Muscle layer of duodenum (tissue), 2 donors: ENCODE data around the gene MAPT.

Source experiments
- H3K27ac ChIP-seq: one replicate; pipeline ENCODE4 v1.7.0; 2013; ENCODE audit warnings: mild to moderate bottlenecking, low read length
- H3K27me3 ChIP-seq: one replicate; pipeline ENCODE4 v1.7.0; 2013; ENCODE audit warnings: low read depth, mild to moderate bottlenecking, control low read depth, low read length
- H3K36me3 ChIP-seq, 2 donors: one replicate each; pipeline ENCODE4 v1.7.0; 2013; ENCODE audit warnings: low read length in 2 of 2, control low read depth in 1 of 2, mild to moderate bottlenecking in 1 of 2; ENCODE audit not compliant: insufficient read depth in 2 of 2, control insufficient read depth in 1 of 2
- H3K4me1 ChIP-seq, 2 donors: one replicate each; pipeline ENCODE4 v1.7.0; 2013; ENCODE audit warnings: low read length in 2 of 2, mild to moderate bottlenecking in 2 of 2, control low read depth in 1 of 2, moderate library complexity in 1 of 2; ENCODE audit not compliant: insufficient read depth in 2 of 2, control insufficient read depth in 1 of 2
- H3K4me3 ChIP-seq, 2 donors: one replicate each; pipeline ENCODE4 v1.7.0; 2013; ENCODE audit warnings: low read length in 2 of 2, low read depth in 1 of 2, mild to moderate bottlenecking in 1 of 2
- H3K9me3 ChIP-seq, 2 donors: one replicate each; pipeline ENCODE4 v1.7.0; 2013; ENCODE audit warnings: low read length in 2 of 2, control low read depth in 1 of 2, mild to moderate bottlenecking in 1 of 2; ENCODE audit not compliant: control insufficient read depth in 1 of 2
- donor health status: healthy.

Gene MAPT

GRCh38 chr17:45996282-45996937, 102.1 kb downstream of the MAPT start:
- Histone ChIP-seq H3K4me3 (no peak overlapping the region), H3K36me3 (no peaks in the 10 kb centered on the region), H3K4me1 (no peaks in the 10 kb centered on the region), H3K27ac (no peak overlapping the region), H3K9me3 (no peaks in the 10 kb centered on the region), H3K27me3 (no peaks in the 10 kb centered on the region)

DNA sequence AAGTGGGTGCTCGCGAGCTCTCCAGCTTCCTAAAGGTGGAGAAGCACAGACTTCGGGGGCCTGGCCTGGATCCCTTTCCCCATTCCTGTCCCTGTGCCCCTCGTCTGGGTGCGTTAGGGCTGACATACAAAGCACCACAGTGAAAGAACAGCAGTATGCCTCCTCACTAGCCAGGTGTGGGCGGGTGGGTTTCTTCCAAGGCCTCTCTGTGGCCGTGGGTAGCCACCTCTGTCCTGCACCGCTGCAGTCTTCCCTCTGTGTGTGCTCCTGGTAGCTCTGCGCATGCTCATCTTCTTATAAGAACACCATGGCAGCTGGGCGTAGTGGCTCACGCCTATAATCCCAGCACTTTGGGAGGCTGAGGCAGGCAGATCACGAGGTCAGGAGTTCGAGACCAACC, 102.8 kb downstream of the MAPT start:
- Histone ChIP-seq H3K27ac (no peak overlapping the region), H3K4me3 (no peak overlapping the region), H3K9me3 (no peaks in the 10 kb centered on the region), H3K27me3 (no peaks in the 10 kb centered on the region), H3K4me1 (no peaks in the 10 kb centered on the region), H3K36me3 (no peaks in the 10 kb centered on the region)

- H3K4me1 ChIP-seq: no peaks in the 10 kb centered on the region
- no peaks in the 10 kb centered on the region for H3K9me3 ChIP-seq
- H3K27ac ChIP-seq: no peak overlapping the region
- no peaks in the 10 kb centered on the region for H3K36me3 ChIP-seq
- H3K4me3 ChIP-seq: no peak overlapping the region
- H3K27me3 ChIP-seq: no peaks in the 10 kb centered on the region
Observed at GRCh38 chr17:45997624-45998023, 103.3 kb downstream of the MAPT start.

GRCh38 chr17:45998987-45999899, 104.9 kb downstream of the MAPT start, which contains the start of gene STH:
Gene STH (plus strand): TSS chr17:45999250. CDS start chr17:45999280, 30 bp downstream.
- H3K27ac ChIP-seq: no peak within 1 kb of the TSS
- H3K27me3 ChIP-seq: no peaks in the 10 kb centered on the region
- H3K4me3 ChIP-seq: no peak within 1 kb of the TSS
- no peaks in the 10 kb centered on the region for H3K9me3 ChIP-seq
- no peaks in the 10 kb centered on the region for H3K36me3 ChIP-seq
- H3K4me1 ChIP-seq: peaks cover 4 to 11% of the 10 kb centered on the region in 2 donors

DNA sequence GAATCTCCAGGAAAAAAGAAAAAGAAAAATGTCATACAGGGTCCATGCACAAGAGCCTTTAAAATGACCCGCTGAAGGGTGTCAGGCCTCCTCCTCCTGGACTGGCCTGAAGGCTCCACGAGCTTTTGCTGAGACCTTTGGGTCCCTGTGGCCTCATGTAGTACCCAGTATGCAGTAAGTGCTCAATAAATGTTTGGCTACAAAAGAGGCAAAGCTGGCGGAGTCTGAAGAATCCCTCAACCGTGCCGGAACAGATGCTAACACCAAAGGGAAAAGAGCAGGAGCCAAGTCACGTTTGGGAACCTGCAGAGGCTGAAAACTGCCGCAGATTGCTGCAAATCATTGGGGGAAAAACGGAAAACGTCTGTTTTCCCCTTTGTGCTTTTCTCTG, 105.5 kb downstream of the MAPT start:
- Histone ChIP-seq H3K4me1 (peaks cover 6 to 11% of the 10 kb centered on the region in 2 donors), H3K27me3 (no peaks in the 10 kb centered on the region), H3K36me3 (no peaks in the 10 kb centered on the region), H3K9me3 (no peaks in the 10 kb centered on the region), H3K4me3 (no peak overlapping the region), H3K27ac (no peak overlapping the region)

DNA sequence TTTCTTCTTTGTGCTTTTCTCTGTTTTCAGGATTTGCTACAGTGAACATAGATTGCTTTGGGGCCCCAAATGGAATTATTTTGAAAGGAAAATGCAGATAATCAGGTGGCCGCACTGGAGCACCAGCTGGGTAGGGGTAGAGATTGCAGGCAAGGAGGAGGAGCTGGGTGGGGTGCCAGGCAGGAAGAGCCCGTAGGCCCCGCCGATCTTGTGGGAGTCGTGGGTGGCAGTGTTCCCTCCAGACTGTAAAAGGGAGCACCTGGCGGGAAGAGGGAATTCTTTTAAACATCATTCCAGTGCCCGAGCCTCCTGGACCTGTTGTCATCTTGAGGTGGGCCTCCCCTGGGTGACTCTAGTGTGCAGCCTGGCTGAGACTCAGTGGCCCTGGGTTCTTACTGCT, 105.9 kb downstream of the MAPT start:
- no peaks in the 10 kb centered on the region for H3K27me3 ChIP-seq
- H3K4me1 ChIP-seq: peaks cover 6 to 11% of the 10 kb centered on the region in 2 donors
- H3K27ac ChIP-seq: no peak overlapping the region
- H3K9me3 ChIP-seq: no peaks in the 10 kb centered on the region
- no peak overlapping the region for H3K4me3 ChIP-seq
- no peaks in the 10 kb centered on the region for H3K36me3 ChIP-seq

- H3K4me1 ChIP-seq: peaks cover 6 to 11% of the 10 kb centered on the region in 2 donors
- H3K9me3 ChIP-seq: no peaks in the 10 kb centered on the region
- H3K27me3 ChIP-seq: no peaks in the 10 kb centered on the region
- H3K4me3 ChIP-seq: no peak overlapping the region
- no peaks in the 10 kb centered on the region for H3K36me3 ChIP-seq
- H3K27ac ChIP-seq: no peak overlapping the region
Observed at GRCh38 chr17:46000757-46001156, 106.4 kb downstream of the MAPT start.

DNA sequence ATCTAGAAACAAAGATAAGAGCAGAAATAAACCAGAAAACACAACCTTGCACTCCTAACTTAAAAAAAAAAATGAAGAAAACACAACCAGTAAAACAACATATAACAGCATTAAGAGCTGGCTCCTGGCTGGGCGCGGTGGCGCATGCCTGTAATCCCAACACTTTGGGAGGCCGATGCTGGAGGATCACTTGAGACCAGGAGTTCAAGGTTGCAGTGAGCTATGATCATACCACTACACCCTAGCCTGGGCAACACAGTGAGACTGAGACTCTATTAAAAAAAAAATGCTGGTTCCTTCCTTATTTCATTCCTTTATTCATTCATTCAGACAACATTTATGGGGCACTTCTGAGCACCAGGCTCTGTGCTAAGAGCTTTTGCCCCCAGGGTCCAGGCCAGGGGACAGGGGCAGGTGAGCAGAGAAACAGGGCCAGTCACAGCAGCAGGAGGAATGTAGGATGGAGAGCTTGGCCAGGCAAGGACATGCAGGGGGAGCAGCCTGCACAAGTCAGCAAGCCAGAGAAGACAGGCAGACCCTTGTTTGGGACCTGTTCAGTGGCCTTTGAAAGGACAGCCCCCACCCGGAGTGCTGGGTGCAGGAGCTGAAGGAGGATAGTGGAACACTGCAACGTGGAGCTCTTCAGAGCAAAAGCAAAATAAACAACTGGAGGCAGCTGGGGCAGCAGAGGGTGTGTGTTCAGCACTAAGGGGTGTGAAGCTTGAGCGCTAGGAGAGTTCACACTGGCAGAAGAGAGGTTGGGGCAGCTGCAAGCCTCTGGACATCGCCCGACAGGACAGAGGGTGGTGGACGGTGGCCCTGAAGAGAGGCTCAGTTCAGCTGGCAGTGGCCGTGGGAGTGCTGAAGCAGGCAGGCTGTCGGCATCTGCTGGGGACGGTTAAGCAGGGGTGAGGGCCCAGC, 107.3 kb downstream of the MAPT start:
- Histone ChIP-seq H3K36me3 (no peaks in the 10 kb centered on the region), H3K27ac (no peak overlapping the region), H3K4me3 (no peak overlapping the region), H3K4me1 (peaks cover 6 to 11% of the 10 kb centered on the region in 2 donors), H3K27me3 (no peaks in the 10 kb centered on the region), H3K9me3 (no peaks in the 10 kb centered on the region)

DNA sequence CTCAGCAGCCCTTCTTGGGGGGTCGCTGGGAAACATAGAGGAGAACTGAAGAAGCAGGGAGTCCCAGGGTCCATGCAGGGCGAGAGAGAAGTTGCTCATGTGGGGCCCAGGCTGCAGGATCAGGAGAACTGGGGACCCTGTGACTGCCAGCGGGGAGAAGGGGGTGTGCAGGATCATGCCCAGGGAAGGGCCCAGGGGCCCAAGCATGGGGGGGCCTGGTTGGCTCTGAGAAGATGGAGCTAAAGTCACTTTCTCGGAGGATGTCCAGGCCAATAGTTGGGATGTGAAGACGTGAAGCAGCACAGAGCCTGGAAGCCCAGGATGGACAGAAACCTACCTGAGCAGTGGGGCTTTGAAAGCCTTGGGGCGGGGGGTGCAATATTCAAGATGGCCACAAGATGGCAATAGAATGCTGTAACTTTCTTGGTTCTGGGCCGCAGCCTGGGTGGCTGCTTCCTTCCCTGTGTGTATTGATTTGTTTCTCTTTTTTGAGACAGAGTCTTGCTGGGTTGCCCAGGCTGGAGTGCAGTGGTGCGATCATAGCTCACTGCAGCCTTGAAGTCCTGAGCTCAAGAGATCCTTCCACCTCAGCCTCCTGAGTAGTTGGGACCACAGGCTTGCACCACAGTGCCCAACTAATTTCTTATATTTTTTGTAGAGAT, 108.1 kb downstream of the MAPT start:
- H3K9me3 ChIP-seq: no peaks in the 10 kb centered on the region
- no peaks in the 10 kb centered on the region for H3K27me3 ChIP-seq
- H3K27ac ChIP-seq: no peak overlapping the region
- H3K4me3 ChIP-seq: no peak overlapping the region
- no peaks in the 10 kb centered on the region for H3K36me3 ChIP-seq
- peaks cover 6 to 11% of the 10 kb centered on the region in 2 donors for H3K4me1 ChIP-seq

GRCh38 chr17:46002973-46003316, 108.6 kb downstream of the MAPT start:
- H3K27ac ChIP-seq: no peak overlapping the region
- no peaks in the 10 kb centered on the region for H3K36me3 ChIP-seq
- H3K9me3 ChIP-seq: no peaks in the 10 kb centered on the region
- H3K4me3 ChIP-seq: no peak overlapping the region
- H3K27me3 ChIP-seq: no peaks in the 10 kb centered on the region
- H3K4me1 ChIP-seq: peaks cover 6 to 11% of the 10 kb centered on the region in 2 donors
